ENCODE data around the gene ZGLP1.

ZGLP1 gene

GRCh38 chr19:10262771-10263170 is 46.8 kb downstream of the ZGLP1 start:
- Histone ChIP-seq H3K79me1 (ENCODE audit: low read length) (no peaks in the 10 kb centered on the region), H3K9ac (ENCODE audit: low read length) (no peak overlapping the region), H4K12ac (ENCODE audit: low read depth, low read length) (no peak overlapping the region), H3K9me3 (ENCODE audit: insufficient read depth, low read depth, low read length) (no peaks in the 10 kb centered on the region), H4K91ac (ENCODE audit: low read depth, low read length) (no peak overlapping the region), H3K4me2 (ENCODE audit: low read length) (no peak overlapping the region), H2BK12ac (ENCODE audit: low read length) (no peak overlapping the region), H3K27me3 (ENCODE audit: insufficient read depth, low read length) (no peaks in the 10 kb centered on the region), H3K4me3 (ENCODE audit: low read depth, low read length) (no peak overlapping the region), H2AFZ (ENCODE audit: insufficient read depth, low read length, poor library complexity) (no peak overlapping the region), H2BK5ac (ENCODE audit: low read depth, low read length, poor library complexity) (no peak overlapping the region), H3K18ac (ENCODE audit: low read length) (no peak overlapping the region), H3K4ac (ENCODE audit: low read depth, low read length) (no peak overlapping the region), H3K14ac (ENCODE audit: low read length) (no peak overlapping the region), H3K23ac (ENCODE audit: low read length) (no peak overlapping the region), H3K36me3 (ENCODE audit: control insufficient read depth in 1 of 2, insufficient read depth in 2 of 2, low read length in 2 of 2) (peaks cover 16 to 17% of the 10 kb centered on the region in 2 experiments), H3K4me1 (ENCODE audit: control insufficient read depth in 1 of 2, insufficient read depth in 2 of 2, low read length in 2 of 2) (no peaks in the 10 kb centered on the region), H3K79me2 (ENCODE audit: control insufficient read depth, insufficient read depth, low read length, poor library complexity) (no peaks in the 10 kb centered on the region), H3K27ac (ENCODE audit: low read depth, low read length) (no peak overlapping the region), H4K8ac (ENCODE audit: low read depth, low read length) (no peak overlapping the region), H2AK5ac (ENCODE audit: low read length) (no peak overlapping the region), H2BK120ac (ENCODE audit: insufficient read depth, low read length, poor library complexity) (no peak overlapping the region)
- no CpG with 5 or more reads among the region's 7 CpGs for WGBS (ENCODE audit: extremely low coverage, insufficient coverage, insufficient read length)
- no peak for DNase-seq

- Histone ChIP-seq H3K4me2 (ENCODE audit: low read length) (no peak overlapping the region), H2BK12ac (ENCODE audit: low read length) (no peak overlapping the region), H3K4me1 (ENCODE audit: control insufficient read depth in 1 of 2, insufficient read depth in 2 of 2, low read length in 2 of 2) (no peaks in the 10 kb centered on the region), H3K9me3 (ENCODE audit: insufficient read depth, low read depth, low read length) (no peaks in the 10 kb centered on the region), H4K91ac (ENCODE audit: low read depth, low read length) (no peak overlapping the region), H2BK5ac (ENCODE audit: low read depth, low read length, poor library complexity) (no peak overlapping the region), H3K18ac (ENCODE audit: low read length) (no peak overlapping the region), H3K14ac (ENCODE audit: low read length) (no peak overlapping the region), H4K8ac (ENCODE audit: low read depth, low read length) (no peak overlapping the region), H3K79me1 (ENCODE audit: low read length) (no peaks in the 10 kb centered on the region), H3K36me3 (ENCODE audit: control insufficient read depth in 1 of 2, insufficient read depth in 2 of 2, low read length in 2 of 2) (peaks cover 25 to 38% of the 10 kb centered on the region in 2 experiments), H3K4ac (ENCODE audit: low read depth, low read length) (no peak overlapping the region), H3K27ac (ENCODE audit: low read depth, low read length) (no peak overlapping the region), H2AK5ac (ENCODE audit: low read length) (no peak overlapping the region), H3K4me3 (ENCODE audit: low read depth, low read length) (no peak overlapping the region), H4K12ac (ENCODE audit: low read depth, low read length) (no peak overlapping the region), H3K9ac (ENCODE audit: low read length) (no peak overlapping the region), H2AFZ (ENCODE audit: insufficient read depth, low read length, poor library complexity) (no peak overlapping the region), H2BK120ac (ENCODE audit: insufficient read depth, low read length, poor library complexity) (no peak overlapping the region), H3K27me3 (ENCODE audit: insufficient read depth, low read length) (no peaks in the 10 kb centered on the region), H3K23ac (ENCODE audit: low read length) (no peak overlapping the region), H3K79me2 (ENCODE audit: control insufficient read depth, insufficient read depth, low read length, poor library complexity) (no peaks in the 10 kb centered on the region)
- no CpG with 5 or more reads among the region's 8 CpGs for WGBS (ENCODE audit: extremely low coverage, insufficient coverage, insufficient read length)
- DNase-seq, result no peak
These were observed 49.5 kb downstream of the ZGLP1 start for GRCh38 chr19:10260141-10260584.

- Histone ChIP-seq H4K91ac (ENCODE audit: low read depth, low read length) (no peak overlapping the region), H2BK5ac (ENCODE audit: low read depth, low read length, poor library complexity) (no peak overlapping the region), H2AK5ac (ENCODE audit: low read length) (no peak overlapping the region), H3K4me3 (ENCODE audit: low read depth, low read length) (no peak overlapping the region), H4K8ac (ENCODE audit: low read depth, low read length) (no peak overlapping the region), H3K18ac (ENCODE audit: low read length) (no peak overlapping the region), H2AFZ (ENCODE audit: insufficient read depth, low read length, poor library complexity) (no peak overlapping the region), H3K14ac (ENCODE audit: low read length) (no peak overlapping the region), H3K27ac (ENCODE audit: low read depth, low read length) (no peak overlapping the region), H3K4ac (ENCODE audit: low read depth, low read length) (no peak overlapping the region), H3K79me2 (ENCODE audit: control insufficient read depth, insufficient read depth, low read length, poor library complexity) (no peaks in the 10 kb centered on the region), H2BK120ac (ENCODE audit: insufficient read depth, low read length, poor library complexity) (no peak overlapping the region), H4K12ac (ENCODE audit: low read depth, low read length) (no peak overlapping the region), H2BK12ac (ENCODE audit: low read length) (no peak overlapping the region), H3K4me1 (ENCODE audit: control insufficient read depth in 1 of 2, insufficient read depth in 2 of 2, low read length in 2 of 2) (no peaks in the 10 kb centered on the region), H3K4me2 (ENCODE audit: low read length) (no peak overlapping the region), H3K23ac (ENCODE audit: low read length) (no peak overlapping the region), H3K9ac (ENCODE audit: low read length) (no peak overlapping the region), H3K36me3 (ENCODE audit: control insufficient read depth in 1 of 2, insufficient read depth in 2 of 2, low read length in 2 of 2) (peaks cover 31 to 44% of the 10 kb centered on the region in 2 experiments), H3K79me1 (ENCODE audit: low read length) (no peaks in the 10 kb centered on the region), H3K9me3 (ENCODE audit: insufficient read depth, low read depth, low read length) (no peaks in the 10 kb centered on the region), H3K27me3 (ENCODE audit: insufficient read depth, low read length) (no peaks in the 10 kb centered on the region)
- peak; percentile 84 to 97 for DNase-seq
- WGBS (ENCODE audit: extremely low coverage, insufficient coverage, insufficient read length), result no CpG with 5 or more reads among the region's 32 CpGs
These were observed 50.3 kb downstream of the ZGLP1 start for GRCh38 chr19:10259162-10259905.

- Histone ChIP-seq H4K8ac (ENCODE audit: low read depth, low read length) (no peak overlapping the region), H3K79me2 (ENCODE audit: control insufficient read depth, insufficient read depth, low read length, poor library complexity) (no peaks in the 10 kb centered on the region), H3K4me2 (ENCODE audit: low read length) (no peak overlapping the region), H2AFZ (ENCODE audit: insufficient read depth, low read length, poor library complexity) (no peak overlapping the region), H4K12ac (ENCODE audit: low read depth, low read length) (no peak overlapping the region), H3K9me3 (ENCODE audit: insufficient read depth, low read depth, low read length) (no peaks in the 10 kb centered on the region), H2AK5ac (ENCODE audit: low read length) (no peak overlapping the region), H3K4me3 (ENCODE audit: low read depth, low read length) (peak overlapping the region; percentile 51), H3K36me3 (ENCODE audit: control insufficient read depth in 1 of 2, insufficient read depth in 2 of 2, low read length in 2 of 2) (peaks cover 36 to 46% of the 10 kb centered on the region in 2 experiments), H4K91ac (ENCODE audit: low read depth, low read length) (no peak overlapping the region), H3K23ac (ENCODE audit: low read length) (no peak overlapping the region), H3K27ac (ENCODE audit: low read depth, low read length) (no peak overlapping the region), H3K4me1 (ENCODE audit: control insufficient read depth in 1 of 2, insufficient read depth in 2 of 2, low read length in 2 of 2) (no peaks in the 10 kb centered on the region), H2BK12ac (ENCODE audit: low read length) (no peak overlapping the region), H3K27me3 (ENCODE audit: insufficient read depth, low read length) (no peaks in the 10 kb centered on the region), H3K18ac (ENCODE audit: low read length) (no peak overlapping the region), H3K79me1 (ENCODE audit: low read length) (no peaks in the 10 kb centered on the region), H3K4ac (ENCODE audit: low read depth, low read length) (no peak overlapping the region), H2BK5ac (ENCODE audit: low read depth, low read length, poor library complexity) (no peak overlapping the region), H3K14ac (ENCODE audit: low read length) (no peak overlapping the region), H3K9ac (ENCODE audit: low read length) (no peak overlapping the region), H2BK120ac (ENCODE audit: insufficient read depth, low read length, poor library complexity) (no peak overlapping the region)
- WGBS (ENCODE audit: extremely low coverage, insufficient coverage, insufficient read length), result no CpG with 5 or more reads among the region's 18 CpGs
- no peak for DNase-seq
These were observed 51.4 kb downstream of the ZGLP1 start for GRCh38 chr19:10258080-10258710.

Data from trophoblast cell (in vitro differentiated cells and primary cell).